GM12878 (cell line): ENCODE results near the gene ZNF423. TPM values are rescaled to one million over a fixed set of nuclear protein-coding genes. Genes with fewer than 3 reads are reported as not detected.

Source experiments
- ATF7 ChIP-seq: fragments of 450-650 bp; IDR thresholded peaks from 2 replicates; pipeline ENCODE4 v1.6.1; 2016; ENCODE audit warnings: low read depth, mild to moderate bottlenecking
- CEBPZ ChIP-seq: fragments of 150-350 bp; IDR thresholded peaks from 2 replicates; pipeline ENCODE4 v1.6.1; 2016; ENCODE audit warnings: low read depth, low read length
- CTCF ChIP-seq, 3 experiments: IDR thresholded peaks in 2 of 3; conservative IDR thresholded peaks in 1 of 3; 2 replicates each; pipeline ENCODE4 v1.5.1; 2011; ENCODE audit warnings: low read depth in 3 of 3, low read length in 3 of 3, mild to moderate bottlenecking in 3 of 3, control low read depth in 2 of 3, moderate library complexity in 2 of 3, inconsistent platforms in 1 of 3, mixed read lengths in 1 of 3; ENCODE audit not compliant: control insufficient read depth in 2 of 3, insufficient read depth in 1 of 3; ENCODE audit errors: extremely low read depth in 1 of 3
- EED ChIP-seq: sonication (generic); IDR thresholded peaks from 2 replicates; pipeline ENCODE4 v1.6.1; 2016; ENCODE audit warnings: antibody characterized with exemption, low read depth
- JUNB ChIP-seq: IDR thresholded peaks from 2 replicates; pipeline ENCODE4 v1.6.1; 2016; ENCODE audit warnings: antibody characterized with exemption, mild to moderate bottlenecking
- PML ChIP-seq: IDR thresholded peaks from 2 replicates; pipeline ENCODE4 v1.6.1; 2012; ENCODE audit warnings: low read length, inconsistent platforms
- POU2F2 ChIP-seq: IDR thresholded peaks from 3 replicates; pipeline ENCODE4 v1.6.1; 2011; ENCODE audit warnings: low read depth, mild to moderate bottlenecking, low read length, borderline replicate concordance
- RB1 ChIP-seq: fragments of 450-650 bp; formaldehyde crosslinking; IDR thresholded peaks from 2 replicates; pipeline ENCODE4 v1.6.1; 2017; ENCODE audit warnings: mild to moderate bottlenecking, borderline replicate concordance
- RELB ChIP-seq: fragments of 450-650 bp; IDR thresholded peaks from 2 replicates; pipeline ENCODE4 v1.6.1; 2017; ENCODE audit warnings: low read depth, mild to moderate bottlenecking, moderate library complexity
- SPI1 ChIP-seq: IDR thresholded peaks from 2 replicates; pipeline ENCODE4 v1.6.1; 2011; ENCODE audit warnings: low read depth, mild to moderate bottlenecking, low read length, moderate library complexity, borderline replicate concordance; ENCODE audit not compliant: insufficient read depth
- TCF12 ChIP-seq: IDR thresholded peaks from 2 replicates; pipeline ENCODE4 v1.6.1; 2011; ENCODE audit warnings: low read depth, mild to moderate bottlenecking, low read length
- USF2 ChIP-seq: IDR thresholded peaks from 2 replicates; pipeline ENCODE4 v1.6.1; 2011; ENCODE audit warnings: low read depth, low read length, improper control_type of control experiment, borderline replicate concordance
- YY1 ChIP-seq: IDR thresholded peaks from 2 replicates; pipeline ENCODE4 v1.6.1; 2011; ENCODE audit warnings: low read depth, mild to moderate bottlenecking, low read length
- ZSCAN29 ChIP-seq: fragments of 450-650 bp; IDR thresholded peaks from 2 replicates; pipeline ENCODE4 v1.6.1; 2017; ENCODE audit warnings: mild to moderate bottlenecking, moderate library complexity
- polyA plus RNA-seq, 11 experiments: library from polyadenylated mRNA; depleted of rRNA in 4 of 11; unstranded in 6 of 11; stranded (reverse) in 5 of 11; fragments of >200 nt; fragmentation: Nextera tagmentation in 4 of 11; fragmentation: Illumina TruSeq in 1 of 11; extraction: Ambion mirVana in 4 of 11; extraction: Trizol in 1 of 11; gene quantifications; 1 replicate in 1 of 11; 2 replicates in 10 of 11; pipeline versions ENCODE4 v1.2.1 to v1.2.3, GENCODE V29; 2011 to 2016; ENCODE audit warnings: inconsistent platforms in 2 of 11, missing spikeins in 2 of 11, low read depth in 1 of 11
- total RNA-seq, 4 experiments: library from RNA; depleted of rRNA in 3 of 4; stranded (reverse); fragments of >200 nt in 3 of 4; fragmentation: Illumina TruSeq in 1 of 4; extraction: Trizol in 1 of 4; gene quantifications; 2 replicates each; pipeline versions ENCODE4 v1.2.1 to v1.2.3, GENCODE V29; 2013 to 2021
- TF ChIP-seq, protein P1 (sequence below): fragments of 450-650 bp; IDR thresholded peaks from 2 replicates; pipeline ENCODE4 v1.6.1; 2017; ENCODE audit warnings: antibody characterized with exemption, mild to moderate bottlenecking, moderate library complexity
- TF ChIP-seq, protein P2 (sequence below): fragments of 150-350 bp; IDR thresholded peaks from 2 replicates; pipeline ENCODE4 v1.6.1; 2014; ENCODE audit warnings: mild to moderate bottlenecking, low read depth, low read length

ZNF423 gene
- total and polyA plus RNA-seq, 10 of the 15 experiments (the other 5 are each of a cell fraction or from before 2014, with no cell fraction given), result 0.03 to 0.64 (median 0.10) TPM

DNA sequence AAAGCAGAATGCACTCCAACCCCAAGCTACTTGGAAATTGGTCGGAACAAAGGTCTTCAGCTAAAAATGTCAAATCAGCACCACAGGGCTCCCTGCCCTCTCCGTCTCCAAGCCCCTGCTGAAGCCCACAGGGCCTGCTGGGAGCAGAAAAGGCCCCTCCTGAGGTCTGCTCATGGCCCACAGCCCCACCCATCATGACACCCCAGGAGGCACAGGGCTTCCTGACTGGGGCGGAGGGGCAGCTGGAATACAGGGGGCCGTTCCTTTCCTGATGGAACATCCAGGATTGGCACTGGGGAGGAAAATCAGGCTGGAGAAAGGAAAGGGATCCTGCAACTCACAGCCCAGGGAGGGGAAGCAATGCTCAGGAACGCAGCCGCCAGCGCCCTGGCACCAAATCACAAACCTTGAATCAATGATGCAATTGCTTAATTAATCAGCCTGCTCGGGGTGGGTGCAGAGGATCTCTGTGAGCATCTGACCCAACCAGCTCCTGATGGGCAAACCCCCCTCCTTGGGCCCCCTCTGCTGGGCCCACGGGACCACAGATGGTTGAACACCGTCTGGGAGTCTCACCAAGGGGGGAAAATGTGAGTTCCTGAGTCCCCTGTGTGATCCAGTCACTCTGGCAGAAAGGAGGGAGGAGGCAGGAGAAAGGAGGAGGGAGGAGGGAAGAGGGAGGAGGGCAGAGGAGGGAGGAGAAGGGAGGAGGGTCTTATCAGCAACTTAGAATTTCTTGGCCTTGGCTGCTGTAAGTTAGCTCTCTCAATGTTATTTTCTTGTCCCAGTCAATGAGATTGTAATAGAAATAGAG, 155.5 kb downstream of the ZNF423 start (continued):
- TF ChIP-seq CEBPZ, result no peak
- no peak for TF ChIP-seq JUNB
- no peak for TF ChIP-seq EED
- no peak for TF ChIP-seq POU2F2
- TF ChIP-seq SPI1, result no peak
- TF ChIP-seq RB1, result no peak
- TF ChIP-seq CTCF (IDR thresholded peaks at IDR 0.05 in 2 of 3, conservative IDR thresholded peaks at IDR 0.05 in 1 of 3; ENCODE audit: control insufficient read depth in 2 of 3, extremely low read depth in 1 of 3, insufficient read depth in 1 of 3, low read depth in 3 of 3, low read length in 3 of 3), result no peak
- no peak for TF ChIP-seq TCF12
- no peak for TF ChIP-seq USF2
- no peak for TF ChIP-seq ATF7
- no peak for TF ChIP-seq ZSCAN29
- TF ChIP-seq YY1, result no peak
- TF ChIP-seq PML, result no peak
- TF ChIP-seq, protein P1, sequence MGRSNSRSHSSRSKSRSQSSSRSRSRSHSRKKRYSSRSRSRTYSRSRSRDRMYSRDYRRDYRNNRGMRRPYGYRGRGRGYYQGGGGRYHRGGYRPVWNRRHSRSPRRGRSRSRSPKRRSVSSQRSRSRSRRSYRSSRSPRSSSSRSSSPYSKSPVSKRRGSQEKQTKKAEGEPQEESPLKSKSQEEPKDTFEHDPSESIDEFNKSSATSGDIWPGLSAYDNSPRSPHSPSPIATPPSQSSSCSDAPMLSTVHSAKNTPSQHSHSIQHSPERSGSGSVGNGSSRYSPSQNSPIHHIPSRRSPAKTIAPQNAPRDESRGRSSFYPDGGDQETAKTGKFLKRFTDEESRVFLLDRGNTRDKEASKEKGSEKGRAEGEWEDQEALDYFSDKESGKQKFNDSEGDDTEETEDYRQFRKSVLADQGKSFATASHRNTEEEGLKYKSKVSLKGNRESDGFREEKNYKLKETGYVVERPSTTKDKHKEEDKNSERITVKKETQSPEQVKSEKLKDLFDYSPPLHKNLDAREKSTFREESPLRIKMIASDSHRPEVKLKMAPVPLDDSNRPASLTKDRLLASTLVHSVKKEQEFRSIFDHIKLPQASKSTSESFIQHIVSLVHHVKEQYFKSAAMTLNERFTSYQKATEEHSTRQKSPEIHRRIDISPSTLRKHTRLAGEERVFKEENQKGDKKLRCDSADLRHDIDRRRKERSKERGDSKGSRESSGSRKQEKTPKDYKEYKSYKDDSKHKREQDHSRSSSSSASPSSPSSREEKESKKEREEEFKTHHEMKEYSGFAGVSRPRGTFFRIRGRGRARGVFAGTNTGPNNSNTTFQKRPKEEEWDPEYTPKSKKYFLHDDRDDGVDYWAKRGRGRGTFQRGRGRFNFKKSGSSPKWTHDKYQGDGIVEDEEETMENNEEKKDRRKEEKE, result no peak
- no peak for TF ChIP-seq RELB
- TF ChIP-seq, protein P2, sequence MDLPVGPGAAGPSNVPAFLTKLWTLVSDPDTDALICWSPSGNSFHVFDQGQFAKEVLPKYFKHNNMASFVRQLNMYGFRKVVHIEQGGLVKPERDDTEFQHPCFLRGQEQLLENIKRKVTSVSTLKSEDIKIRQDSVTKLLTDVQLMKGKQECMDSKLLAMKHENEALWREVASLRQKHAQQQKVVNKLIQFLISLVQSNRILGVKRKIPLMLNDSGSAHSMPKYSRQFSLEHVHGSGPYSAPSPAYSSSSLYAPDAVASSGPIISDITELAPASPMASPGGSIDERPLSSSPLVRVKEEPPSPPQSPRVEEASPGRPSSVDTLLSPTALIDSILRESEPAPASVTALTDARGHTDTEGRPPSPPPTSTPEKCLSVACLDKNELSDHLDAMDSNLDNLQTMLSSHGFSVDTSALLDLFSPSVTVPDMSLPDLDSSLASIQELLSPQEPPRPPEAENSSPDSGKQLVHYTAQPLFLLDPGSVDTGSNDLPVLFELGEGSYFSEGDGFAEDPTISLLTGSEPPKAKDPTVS, result no peak
